CD14-positive monocyte (primary cell): Measurements from ENCODE around the gene IFNK. TPM values are rescaled to one million over a fixed set of nuclear protein-coding genes. Genes with fewer than 3 reads are reported as not detected.

ENCODE experiments used
- DNase-seq, 3 donors: peaks; one replicate each; pipeline ENCODE4 v3.0.0-alpha.2; 2011 to 2022
- H2AFZ ChIP-seq: 2 replicates; pipeline ENCODE4 v1.6.0; 2012; ENCODE audit warnings: mild to moderate bottlenecking, low read depth, low read length, inconsistent platforms; ENCODE audit not compliant: insufficient read depth, poor library complexity, severe bottlenecking
- H3K27ac ChIP-seq, 2 donors: 1 replicate in 1 of 2; 2 replicates in 1 of 2; pipeline ENCODE4 v1.5.1; 2012 to 2013; ENCODE audit warnings: low read length in 2 of 2, control low read depth in 1 of 2, inconsistent platforms in 1 of 2, low read depth in 1 of 2, mild to moderate bottlenecking in 1 of 2
- H3K27me3 ChIP-seq, 2 donors: one replicate each; pipeline versions ENCODE4 v1.6.0 to v1.6.1; 2011 to 2013; ENCODE audit warnings: low read length in 2 of 2; ENCODE audit not compliant: control insufficient read depth in 2 of 2, insufficient read depth in 2 of 2
- H3K36me3 ChIP-seq, 2 donors: replicated peaks in 1 of 2; 1 replicate in 1 of 2; 2 replicates in 1 of 2; pipeline versions ENCODE4 v1.5.1 to v1.6.1; 2012 to 2013; ENCODE audit warnings: low read length in 2 of 2, control low read depth in 1 of 2, inconsistent platforms in 1 of 2, mild to moderate bottlenecking in 1 of 2; ENCODE audit not compliant: insufficient read depth in 2 of 2, control insufficient read depth in 1 of 2
- H3K4me1 ChIP-seq, 2 donors: 1 replicate in 1 of 2; 2 replicates in 1 of 2; pipeline versions ENCODE4 v1.5.1 to v1.6.1; 2012 to 2013; ENCODE audit warnings: low read length in 2 of 2, control low read depth in 1 of 2, inconsistent platforms in 1 of 2, mild to moderate bottlenecking in 1 of 2, moderate library complexity in 1 of 2; ENCODE audit not compliant: insufficient read depth in 2 of 2, control insufficient read depth in 1 of 2
- H3K4me2 ChIP-seq: replicated peaks from 2 replicates; pipeline ENCODE3; 2012; ENCODE audit warnings: low read length, moderate library complexity, mild to moderate bottlenecking; ENCODE audit not compliant: poor library complexity, severe bottlenecking; ENCODE audit errors: extremely low read depth
- H3K4me3 ChIP-seq, 3 experiments: fragments of 200-600 bp in 1 of 3; sonication (generic) in 1 of 3; replicated peaks in 1 of 3; 1 replicate in 2 of 3; 2 replicates in 1 of 3; pipeline ENCODE4 v1.5.1; 2011 to 2013; ENCODE audit warnings: low read length in 3 of 3, mild to moderate bottlenecking in 3 of 3, control low read depth in 2 of 3, low read depth in 2 of 3, inconsistent platforms in 1 of 3, moderate library complexity in 1 of 3
- H3K79me2 ChIP-seq: 2 replicates; pipeline ENCODE4 v1.6.0; 2012; ENCODE audit warnings: mild to moderate bottlenecking, control low read depth, inconsistent platforms, low read length, moderate library complexity; ENCODE audit not compliant: insufficient read depth
- H3K9ac ChIP-seq: 2 replicates; pipeline ENCODE4 v1.6.0; 2017; ENCODE audit warnings: low read length, mild to moderate bottlenecking; ENCODE audit not compliant: insufficient read depth, poor library complexity, severe bottlenecking
- H3K9me3 ChIP-seq, 2 donors: replicated peaks in 1 of 2; 1 replicate in 1 of 2; 2 replicates in 1 of 2; pipeline versions ENCODE4 v1.5.1 to v1.6.1; 2012 to 2013; ENCODE audit warnings: low read length in 2 of 2, control low read depth in 1 of 2; ENCODE audit not compliant: control insufficient read depth in 1 of 2, insufficient read depth in 1 of 2
- H4K20me1 ChIP-seq: 2 replicates; pipeline ENCODE4 v1.6.0; 2012; ENCODE audit warnings: mild to moderate bottlenecking, low read length, control low read depth, moderate library complexity; ENCODE audit not compliant: insufficient read depth
- H3K27ac Mint-ChIP-seq, 7 donors: one replicate each; pipeline ENCODE4 v1.8.0; 2020; ENCODE audit warnings: mild to moderate bottlenecking in 7 of 7, mixed read lengths in 7 of 7, moderate library complexity in 6 of 7, inconsistent platforms in 2 of 7
- H3K27me3 Mint-ChIP-seq, 3 donors: one replicate each; pipeline ENCODE4 v1.8.0; 2021 to 2022; ENCODE audit warnings: low read depth in 3 of 3, mild to moderate bottlenecking in 3 of 3, mixed read lengths in 3 of 3, moderate library complexity in 3 of 3, inconsistent platforms in 1 of 3
- H3K36me3 Mint-ChIP-seq, 2 donors: one replicate each; pipeline ENCODE4 v1.8.0; 2020; ENCODE audit warnings: mixed read lengths in 2 of 2, inconsistent platforms in 1 of 2, mild to moderate bottlenecking in 1 of 2
- H3K4me1 Mint-ChIP-seq: one replicate; pipeline ENCODE4 v1.8.0; 2020; ENCODE audit warnings: mild to moderate bottlenecking, mixed read lengths
- H3K4me3 Mint-ChIP-seq, 2 donors: one replicate each; pipeline ENCODE4 v1.8.0; 2020; ENCODE audit warnings: mild to moderate bottlenecking in 2 of 2, mixed read lengths in 2 of 2, moderate library complexity in 1 of 2
- H3K9me3 Mint-ChIP-seq, 7 donors: one replicate each; pipeline ENCODE4 v1.8.0; 2020 to 2022; ENCODE audit warnings: mixed read lengths in 7 of 7, mild to moderate bottlenecking in 6 of 7, moderate library complexity in 6 of 7, inconsistent platforms in 2 of 7
- WGBS: methylation state at CpG from one replicate; pipeline ENCODE4 v1.1.5; 2013; ENCODE audit warnings: missing lambda C conversion rate; ENCODE audit not compliant: insufficient coverage; 5-methylcytosine and 5-hydroxymethylcytosine counted together
- intact Hi-C, 2 donors: fragments of 100-400 bp; cut with micrococcal nuclease; formaldehyde crosslinking; loops; one replicate each; pipeline versions ENCODE4 v1.15.0 to v1.15.1; 2023
- polyA plus RNA-seq, 3 donors: library from polyadenylated mRNA; depleted of rRNA in 1 of 3; unstranded in 2 of 3; stranded (reverse) in 1 of 3; fragments of 300-500 nt in 2 of 3; fragments of >200 nt in 1 of 3; fragmentation: Illumina TruSeq in 2 of 3; gene quantifications; 1 replicate in 2 of 3; 2 replicates in 1 of 3; pipeline ENCODE4 v1.2.3, GENCODE V29; 2012 to 2021
- TF ChIP-seq, protein P1 (sequence below): fragments of 200-600 bp; IDR thresholded peaks from one replicate; pipeline ENCODE4 v1.8.0; 2022; ENCODE audit warnings: antibody characterized with exemption, mild to moderate bottlenecking

IFNK gene
- polyA plus RNA-seq, 3 donors, result not detected

DNA sequence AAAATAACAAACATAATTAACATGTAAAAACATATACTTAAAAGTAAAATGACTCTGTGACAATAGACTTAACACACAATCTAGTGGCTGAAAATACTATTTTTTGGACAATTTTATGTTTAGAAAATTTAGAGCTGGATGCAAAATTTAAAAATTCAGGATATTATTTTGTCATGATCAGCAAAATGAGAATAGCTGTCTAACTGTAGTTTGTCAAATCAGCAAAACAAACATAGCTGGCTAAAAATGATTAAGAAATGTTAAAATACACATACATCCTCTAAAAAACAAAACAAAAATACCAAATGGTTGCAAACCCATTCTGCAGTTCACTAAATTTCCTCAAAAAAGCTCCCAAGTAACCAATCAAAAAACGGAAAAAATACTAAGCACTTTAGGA, 30.6 kb downstream of the IFNK start:
- no peak overlapping the region for H3K4me3 ChIP-seq
- intact Hi-C loops, result no loop called here

GRCh38 chr9:27556470-27556869, 32.4 kb downstream of the IFNK start:
- no peaks in the 10 kb centered on the region for H3K9me3 ChIP-seq
- H3K4me3 ChIP-seq, result no peak overlapping the region
- no peaks in the 10 kb centered on the region for H3K27me3 ChIP-seq
- WGBS, result 95% methylated on average over 5 of the region's 8 CpGs
- TF ChIP-seq, protein P1, sequence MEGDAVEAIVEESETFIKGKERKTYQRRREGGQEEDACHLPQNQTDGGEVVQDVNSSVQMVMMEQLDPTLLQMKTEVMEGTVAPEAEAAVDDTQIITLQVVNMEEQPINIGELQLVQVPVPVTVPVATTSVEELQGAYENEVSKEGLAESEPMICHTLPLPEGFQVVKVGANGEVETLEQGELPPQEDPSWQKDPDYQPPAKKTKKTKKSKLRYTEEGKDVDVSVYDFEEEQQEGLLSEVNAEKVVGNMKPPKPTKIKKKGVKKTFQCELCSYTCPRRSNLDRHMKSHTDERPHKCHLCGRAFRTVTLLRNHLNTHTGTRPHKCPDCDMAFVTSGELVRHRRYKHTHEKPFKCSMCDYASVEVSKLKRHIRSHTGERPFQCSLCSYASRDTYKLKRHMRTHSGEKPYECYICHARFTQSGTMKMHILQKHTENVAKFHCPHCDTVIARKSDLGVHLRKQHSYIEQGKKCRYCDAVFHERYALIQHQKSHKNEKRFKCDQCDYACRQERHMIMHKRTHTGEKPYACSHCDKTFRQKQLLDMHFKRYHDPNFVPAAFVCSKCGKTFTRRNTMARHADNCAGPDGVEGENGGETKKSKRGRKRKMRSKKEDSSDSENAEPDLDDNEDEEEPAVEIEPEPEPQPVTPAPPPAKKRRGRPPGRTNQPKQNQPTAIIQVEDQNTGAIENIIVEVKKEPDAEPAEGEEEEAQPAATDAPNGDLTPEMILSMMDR, result no peak
- Mint-ChIP-seq H3K36me3 (peaks cover 77 to 85% of the 10 kb centered on the region in 2 donors), H3K27ac (no peak overlapping the region), H3K27me3 (no peaks in the 10 kb centered on the region), H3K9me3 (no peaks in the 10 kb centered on the region), H3K4me3 (no peak overlapping the region), H3K4me1 (peaks cover 1% of the 10 kb centered on the region)
- H4K20me1 ChIP-seq, result peaks cover 53% of the 10 kb centered on the region
- H2AFZ ChIP-seq, result no peak overlapping the region
- H3K79me2 ChIP-seq, result peaks cover 58% of the 10 kb centered on the region
- DNase-seq, result no peak
- H3K27ac ChIP-seq, result peak overlapping the region in 1 of 2 donors; percentile 45
- no peak overlapping the region for H3K4me2 ChIP-seq
- H3K9ac ChIP-seq, result no peak overlapping the region
- peaks cover 99% of the 10 kb centered on the region in 2 donors for H3K36me3 ChIP-seq
- intact Hi-C loops, result no loop called here
- no peaks in the 10 kb centered on the region for H3K4me1 ChIP-seq

More for the DNA sequence above, 30.6 kb downstream of the IFNK start:
- no peak overlapping the region for H3K27ac ChIP-seq
- no peaks in the 10 kb centered on the region for H3K27me3 ChIP-seq
- H3K4me2 ChIP-seq, result no peak overlapping the region
- H3K4me1 ChIP-seq, result no peaks in the 10 kb centered on the region
- H4K20me1 ChIP-seq, result peaks cover 60% of the 10 kb centered on the region
- Mint-ChIP-seq H3K27ac (peak overlapping the region in 1 of 7 donors; percentile 63), H3K36me3 (peaks cover 77 to 85% of the 10 kb centered on the region in 2 donors), H3K4me1 (no peaks in the 10 kb centered on the region), H3K9me3 (no peaks in the 10 kb centered on the region), H3K27me3 (no peaks in the 10 kb centered on the region), H3K4me3 (no peak overlapping the region)
- no peak overlapping the region for H2AFZ ChIP-seq
- no peak overlapping the region for H3K9ac ChIP-seq
- H3K9me3 ChIP-seq, result no peaks in the 10 kb centered on the region
- TF ChIP-seq, protein P1, result no peak
- DNase-seq, result no peak
- H3K36me3 ChIP-seq, result peaks cover 97 to 98% of the 10 kb centered on the region in 2 donors
- peaks cover 41% of the 10 kb centered on the region for H3K79me2 ChIP-seq
- WGBS, result no CpG with 5 or more reads among the region's 1 CpG
